HTERT RPE-1 (cell line): ENCODE measurements around the gene KLF1.
"Not testable (repeated sequence)": the region's sequence is repeated elsewhere in the genome, so short reads cannot be mapped to it uniquely, and the experiment has no call there.

Experiments used
- in situ Hi-C: fragments of 300-500 bp; cut with MboI; formaldehyde crosslinking; loops from 4 replicates; pipeline ENCODE4 v1.14.3; 2020; ENCODE audit warnings: low sequenced_read_pairs

KLF1 gene

DNA sequence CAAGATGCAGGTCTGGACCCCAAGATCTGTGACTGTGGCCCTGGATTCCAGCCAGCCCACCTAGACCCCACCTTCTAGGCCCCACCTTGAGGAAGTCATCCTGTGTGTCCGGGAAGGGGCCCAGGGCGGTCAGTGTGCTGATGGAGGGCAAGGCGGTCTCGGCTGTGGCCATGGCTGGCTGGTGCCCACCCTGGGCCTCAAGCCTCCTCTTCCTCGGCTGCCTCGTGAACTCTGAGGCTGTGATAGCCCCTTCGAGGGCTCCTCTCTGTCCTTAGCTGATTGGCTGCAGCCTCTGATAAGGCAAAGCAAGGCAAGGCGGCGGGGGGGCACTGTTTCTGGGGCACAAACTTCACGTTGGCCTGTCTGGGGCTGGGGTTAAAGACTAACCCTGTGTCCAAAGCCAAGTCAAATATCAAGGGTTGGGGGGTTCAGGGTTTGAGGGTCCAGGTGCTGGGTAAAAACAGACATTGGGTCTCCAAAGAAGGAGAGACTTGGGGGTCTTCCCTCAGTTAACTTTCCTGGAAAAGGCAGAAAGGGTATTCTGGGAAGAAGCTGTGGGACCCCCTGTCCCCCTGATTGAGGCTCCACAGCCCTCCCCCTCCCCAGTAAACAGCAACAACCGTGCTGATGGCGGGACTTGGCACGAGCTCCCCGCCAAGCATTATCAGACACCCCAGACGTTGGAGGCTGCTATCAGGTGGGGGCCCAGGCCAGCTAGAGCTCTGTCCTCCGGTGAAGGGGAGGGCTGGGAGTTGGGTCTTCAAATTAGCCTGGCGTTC is at the start of gene KLF1:
TSS of gene KLF1 (minus strand) at position 233 of the 779 bp plus-strand sequence. CDS start at position 172, 61 bp downstream.
- in situ Hi-C loops, result no loop called here

DNA sequence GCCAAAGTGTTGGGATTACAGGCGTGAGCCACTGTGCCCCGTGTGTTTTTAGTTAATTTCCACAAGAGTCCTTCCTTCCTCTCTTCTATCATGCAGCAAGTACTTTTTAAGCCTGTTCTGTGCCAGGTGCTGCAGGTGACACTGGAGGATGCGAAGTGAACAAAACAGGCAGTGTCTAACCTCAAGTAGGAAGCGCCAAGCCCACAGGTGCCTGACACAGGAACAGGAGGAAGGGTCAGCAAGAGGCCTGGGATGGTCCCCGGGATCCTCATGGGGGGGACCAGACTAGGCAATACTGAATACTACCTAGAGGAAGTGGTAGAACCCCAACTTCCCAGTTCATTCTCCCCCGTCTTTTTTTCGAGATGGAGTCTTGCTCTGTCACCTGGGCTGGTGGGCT is 49.6 kb upstream of the KLF1 start:
- in situ Hi-C loops, result no loop called here

DNA sequence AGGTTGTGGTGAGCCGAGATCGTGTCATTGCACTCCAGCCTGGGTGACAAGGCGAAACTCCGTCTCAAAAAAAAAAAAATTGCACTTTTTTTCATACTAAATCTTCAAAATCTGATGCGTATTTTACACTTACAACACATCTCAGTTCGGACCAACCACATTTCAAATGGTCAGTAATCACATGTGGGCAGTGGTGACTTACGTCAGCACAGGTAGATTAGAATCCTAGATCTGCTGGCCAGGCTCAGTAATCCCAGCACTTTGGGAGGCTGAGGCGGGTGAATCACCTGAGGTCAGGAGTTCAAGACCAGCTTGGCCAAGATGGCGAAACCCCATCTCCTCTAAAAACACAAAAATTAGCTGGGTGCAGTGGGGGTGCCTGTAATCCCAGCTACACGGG is 48.1 kb upstream of the KLF1 start:
- in situ Hi-C loops, result no loop called here

DNA sequence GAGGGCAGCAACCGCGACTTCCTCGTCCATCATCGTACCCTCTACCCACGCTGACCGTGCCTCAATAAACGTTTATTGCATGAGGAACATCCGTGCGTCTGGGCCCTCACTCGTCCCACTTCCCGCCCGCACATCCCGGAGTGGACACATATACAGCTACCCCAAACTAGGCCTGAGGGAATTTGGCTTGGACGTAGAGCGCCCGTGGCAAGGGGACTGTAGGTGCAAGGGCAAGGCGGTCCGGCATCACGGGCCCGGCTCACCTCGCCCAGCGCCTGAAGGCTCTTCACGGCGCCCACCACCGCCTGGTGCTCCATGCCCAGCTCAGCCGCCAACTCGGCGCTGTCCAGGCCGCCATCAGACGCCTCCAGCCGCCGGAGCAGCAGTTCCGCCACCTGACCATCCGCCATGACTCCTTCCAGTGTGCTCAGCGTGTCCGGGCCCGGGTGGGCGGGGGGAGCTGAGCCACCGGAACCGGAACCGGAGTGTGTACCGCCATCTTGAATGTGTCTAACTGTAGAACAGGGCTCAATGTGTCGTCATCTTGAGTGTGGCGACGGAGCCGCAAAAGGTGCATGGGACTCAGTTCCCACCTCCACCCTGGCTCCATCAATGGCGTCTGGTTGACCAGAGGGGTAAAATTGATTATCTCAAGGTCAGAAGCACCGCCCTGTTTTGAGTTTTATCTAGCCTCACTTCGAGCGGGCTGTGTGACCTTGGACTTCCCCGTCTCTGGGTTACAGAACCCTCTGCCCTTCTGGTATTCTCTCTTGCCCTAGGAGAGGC is 46.5 kb upstream of the KLF1 start, which contains the start of gene FARSA:
TSS of gene FARSA (minus strand) at position 425 of the 786 bp plus-strand sequence. CDS start at position 410, 15 bp downstream.
- in situ Hi-C loops, result no loop called here

DNA sequence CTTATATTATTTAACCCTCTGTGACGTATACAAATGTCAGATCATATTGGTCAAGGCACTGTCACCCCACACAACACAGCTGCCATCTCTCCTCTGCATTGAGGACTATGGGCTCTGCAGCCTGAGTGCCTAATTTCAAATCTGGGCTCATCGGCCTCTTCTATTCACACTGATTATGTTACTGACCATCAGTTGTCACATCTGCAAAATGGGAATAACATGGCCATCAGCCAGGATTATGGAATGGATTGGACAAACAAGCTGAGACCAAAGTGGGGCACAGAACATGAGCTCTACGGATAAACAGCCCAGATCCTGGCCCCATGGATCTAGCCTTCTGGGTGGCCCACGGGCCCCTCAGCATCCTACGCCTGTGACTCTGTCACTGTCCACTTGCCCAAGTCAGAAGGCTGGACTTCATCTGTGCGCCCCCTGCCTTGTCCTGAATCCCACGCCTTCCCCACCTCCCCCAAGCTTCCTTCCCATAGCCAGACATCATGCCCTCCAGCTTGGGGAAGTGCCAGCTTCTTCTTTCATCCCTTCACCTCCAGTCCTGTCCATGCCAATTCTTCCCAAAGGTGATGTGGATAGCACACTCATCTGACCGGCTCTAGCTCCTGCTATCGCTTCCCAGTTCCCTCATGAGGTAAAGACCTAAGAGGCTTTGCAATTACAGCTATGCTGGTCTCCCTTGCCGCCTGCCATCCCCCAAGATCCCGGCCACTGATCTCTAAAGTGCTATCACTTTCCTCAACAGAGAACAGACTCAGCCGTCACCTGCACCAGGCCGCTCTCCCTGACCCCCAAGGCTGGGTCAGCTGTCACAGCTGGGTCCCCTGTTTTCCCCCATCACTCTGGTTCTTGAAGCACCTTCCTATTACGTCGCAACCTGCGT is 45.6 kb upstream of the KLF1 start:
- in situ Hi-C loops, result no loop called here

DNA sequence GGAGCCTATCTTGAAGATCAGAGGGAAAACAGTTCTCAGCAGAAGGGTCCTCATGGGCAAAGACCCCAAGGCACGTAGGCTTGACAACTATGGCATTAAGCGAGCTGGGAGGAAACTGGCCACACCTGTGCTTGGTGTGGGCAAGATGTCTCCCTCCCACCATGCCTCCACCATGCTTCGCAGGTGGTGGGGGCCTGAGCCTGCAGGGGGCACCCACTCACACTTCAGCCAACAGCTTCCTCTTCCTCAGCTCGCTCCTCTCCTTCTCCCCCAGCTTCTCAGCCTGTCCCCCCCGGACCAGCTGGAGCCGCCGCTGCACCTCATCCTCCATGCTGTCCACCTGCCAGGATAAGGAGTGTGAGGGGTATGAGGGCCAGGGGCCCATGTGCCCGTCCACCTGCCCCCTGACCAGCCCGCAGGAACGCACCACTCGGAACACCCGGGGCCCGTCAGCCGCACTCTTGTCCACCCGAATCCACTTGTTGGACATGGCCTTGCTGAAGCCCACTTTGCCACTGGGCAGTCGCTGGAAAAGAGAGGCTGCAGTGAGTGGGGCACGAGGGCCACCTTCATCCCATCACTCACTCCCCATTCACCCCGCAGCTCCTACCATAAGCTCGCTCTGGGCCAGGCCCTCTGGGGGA is 43.1 kb upstream of the KLF1 start:
- in situ Hi-C loops, result no loop called here

DNA sequence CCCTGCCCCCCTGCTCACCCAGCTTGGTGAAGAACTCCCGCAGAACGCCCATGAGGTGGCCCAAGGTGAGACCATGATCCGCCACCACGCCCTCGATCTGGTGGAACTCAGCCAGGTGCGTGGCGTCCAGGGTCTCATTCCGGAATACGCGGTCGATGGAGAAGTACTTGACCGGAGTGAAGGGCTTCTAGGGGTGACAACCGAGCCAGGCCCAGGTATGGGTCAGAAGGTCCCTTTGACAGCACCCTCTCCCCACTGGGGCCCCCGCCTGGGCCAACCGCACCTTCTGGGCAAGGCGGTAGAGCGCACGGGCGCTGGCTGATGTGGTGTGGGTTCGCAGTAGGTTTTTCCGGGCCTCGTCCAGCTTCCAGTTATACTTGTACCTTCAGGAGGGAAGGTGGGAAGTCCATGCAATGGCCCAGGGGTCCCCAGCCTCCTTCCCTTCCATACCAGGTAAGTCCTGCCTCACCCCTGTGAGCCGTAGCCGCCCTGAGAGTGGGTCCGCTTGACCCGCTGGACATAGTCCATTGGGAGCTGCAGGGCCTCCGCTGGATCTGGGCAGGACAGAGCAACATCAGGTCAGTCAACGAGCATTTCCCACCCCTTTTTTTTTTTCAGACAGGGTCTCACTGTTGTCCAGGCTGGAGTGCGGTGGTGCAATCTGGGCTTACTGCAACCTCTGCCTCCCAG is 37.8 kb upstream of the KLF1 start:
- in situ Hi-C loops, result no loop called here

DNA sequence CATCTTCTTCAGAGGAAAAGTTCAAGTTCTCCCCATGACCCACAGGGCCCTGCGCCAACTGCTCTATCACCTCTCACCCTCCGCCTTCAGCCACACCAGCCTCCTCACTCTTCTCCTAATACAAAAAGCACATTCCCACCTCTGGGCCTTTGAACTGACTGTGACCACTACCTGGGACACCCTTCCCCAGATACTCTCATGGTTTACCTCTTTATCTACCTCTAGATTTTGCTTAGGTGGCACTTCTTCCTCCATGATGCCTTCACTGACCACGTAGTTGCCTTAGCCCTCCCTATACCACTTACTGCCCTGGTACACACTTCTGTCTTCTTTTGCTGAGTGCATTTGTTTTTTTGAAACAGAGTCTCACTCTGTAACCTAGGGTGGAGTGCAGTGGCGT is 36.0 kb upstream of the KLF1 start:
- in situ Hi-C loops, result no loop called here

DNA sequence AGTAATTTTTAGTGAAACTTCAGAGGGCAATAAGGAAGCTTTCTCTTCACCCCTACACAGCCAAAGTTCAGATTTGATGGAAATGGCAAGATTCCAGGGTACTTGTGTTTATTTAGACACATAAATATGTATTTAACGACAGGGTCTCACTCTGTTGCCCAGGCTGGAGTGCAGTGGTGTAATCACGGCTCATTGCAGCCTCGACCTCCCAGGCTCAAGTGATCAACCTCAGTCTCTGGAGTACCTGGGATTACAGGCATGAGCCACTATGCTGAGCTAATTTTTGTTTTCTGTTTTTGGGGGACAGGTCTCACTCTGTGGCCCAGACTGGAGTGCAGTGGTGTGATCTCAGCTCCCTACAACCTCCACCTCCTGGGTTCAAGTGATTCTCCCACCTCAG is 34.0 kb upstream of the KLF1 start:
- in situ Hi-C loops, result no loop called here

DNA sequence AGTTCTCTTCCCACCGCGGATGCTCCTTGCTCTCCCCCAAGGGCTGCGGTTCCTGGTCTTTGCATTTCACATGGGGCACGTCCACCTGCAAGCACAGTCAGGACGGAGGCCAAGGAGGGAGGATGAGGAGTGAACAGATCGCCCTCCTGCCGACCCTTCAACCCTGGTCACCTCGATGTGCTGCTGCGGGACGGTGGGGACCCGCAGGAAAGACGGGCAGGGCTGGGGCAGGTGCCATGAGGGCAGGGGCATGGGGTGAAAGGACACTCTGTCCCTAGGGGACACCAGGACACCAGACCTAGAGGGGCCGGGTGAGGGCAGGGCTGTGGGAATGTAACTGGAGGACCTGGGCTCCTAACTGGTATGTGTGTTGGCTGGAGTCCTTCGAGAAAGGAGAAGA is 31.3 kb upstream of the KLF1 start:
- in situ Hi-C loops, result no loop called here

DNA sequence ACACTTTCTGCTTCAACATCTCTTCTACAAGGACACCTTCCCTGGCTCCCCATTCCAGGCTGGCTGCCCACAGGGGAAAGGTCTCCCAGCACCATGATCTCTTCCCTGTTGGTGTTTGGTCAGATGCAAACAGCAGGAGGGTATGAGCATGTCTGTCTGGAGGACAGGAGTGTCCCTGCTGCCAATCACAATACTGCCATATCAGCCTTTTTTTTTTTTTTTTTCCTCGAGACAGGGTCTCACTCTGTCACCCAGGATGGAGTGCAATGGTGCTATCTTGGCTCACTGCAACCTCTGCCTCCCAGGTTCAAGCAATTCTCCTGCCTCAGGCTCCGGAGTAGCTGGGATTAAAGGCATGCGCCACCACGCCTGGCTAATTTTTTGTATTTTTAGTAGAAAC is 28.9 kb upstream of the KLF1 start:
- in situ Hi-C loops, result not testable (repeated sequence)

DNA sequence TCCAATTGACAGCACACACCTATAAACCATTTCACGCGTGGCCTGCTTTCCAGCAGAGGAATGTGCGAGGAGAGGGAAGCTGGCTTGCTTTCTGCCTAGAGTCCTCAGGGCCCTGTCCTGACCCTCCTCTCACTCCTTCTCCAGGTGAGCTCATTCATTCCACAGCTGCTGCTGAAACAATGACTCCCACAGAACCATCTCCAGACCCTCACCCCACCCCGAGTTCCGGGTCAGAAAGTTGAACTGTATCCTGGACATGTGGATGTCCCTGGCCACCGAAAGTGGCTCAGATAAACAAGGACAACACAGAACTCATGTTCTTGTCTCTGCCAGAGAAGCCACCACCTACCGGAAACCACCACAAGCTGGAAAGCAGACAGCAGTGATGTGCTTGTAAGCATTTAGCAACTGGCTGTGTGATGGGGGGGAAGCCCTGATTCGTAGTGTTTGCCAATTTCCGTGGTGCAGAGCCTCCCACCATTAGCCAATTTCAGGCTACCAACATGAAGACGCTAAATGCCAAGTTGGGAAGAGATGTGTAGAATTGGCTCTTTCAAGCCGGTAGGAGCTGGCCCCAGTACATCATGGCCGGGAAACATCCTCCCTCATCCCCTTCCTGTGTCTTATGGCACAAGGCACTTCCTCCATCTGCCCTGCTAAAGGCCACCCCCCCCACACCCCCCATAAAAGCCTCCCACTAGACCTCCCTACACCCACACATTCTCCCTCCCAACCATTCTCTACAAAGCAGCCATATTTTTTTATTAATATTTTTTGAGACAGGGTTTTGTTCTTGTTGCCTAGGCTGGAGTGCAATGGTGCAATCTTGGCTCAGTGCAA is 27.1 kb upstream of the KLF1 start:
- in situ Hi-C loops, result no loop called here

DNA sequence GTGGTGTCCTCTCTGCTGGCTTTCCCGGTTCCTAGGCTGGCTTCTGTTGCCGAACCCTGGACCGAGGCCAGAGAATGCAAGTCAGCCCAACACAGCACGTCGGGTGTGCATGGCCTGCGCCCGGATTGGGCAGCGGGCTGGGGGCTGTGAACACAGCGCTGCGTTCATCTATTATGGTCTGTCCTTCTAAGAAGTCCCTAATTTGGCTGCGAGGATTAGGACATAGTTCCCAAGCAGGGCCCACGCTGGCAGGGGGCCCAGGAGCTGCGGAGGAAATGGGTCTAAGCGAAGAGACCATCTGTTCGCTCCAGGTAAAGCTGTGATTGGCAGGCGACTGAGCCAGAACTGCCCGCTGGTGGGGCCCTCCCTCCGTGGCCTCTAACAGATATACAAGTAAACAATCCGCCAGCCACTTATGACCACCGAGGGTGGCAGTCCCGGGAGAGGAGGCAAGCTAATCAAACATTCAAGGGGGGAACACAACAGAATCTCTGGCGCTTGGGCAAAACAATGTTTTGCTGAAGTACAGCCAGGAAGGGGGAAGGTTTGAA is 26.1 kb upstream of the KLF1 start:
- in situ Hi-C loops, result no loop called here

DNA sequence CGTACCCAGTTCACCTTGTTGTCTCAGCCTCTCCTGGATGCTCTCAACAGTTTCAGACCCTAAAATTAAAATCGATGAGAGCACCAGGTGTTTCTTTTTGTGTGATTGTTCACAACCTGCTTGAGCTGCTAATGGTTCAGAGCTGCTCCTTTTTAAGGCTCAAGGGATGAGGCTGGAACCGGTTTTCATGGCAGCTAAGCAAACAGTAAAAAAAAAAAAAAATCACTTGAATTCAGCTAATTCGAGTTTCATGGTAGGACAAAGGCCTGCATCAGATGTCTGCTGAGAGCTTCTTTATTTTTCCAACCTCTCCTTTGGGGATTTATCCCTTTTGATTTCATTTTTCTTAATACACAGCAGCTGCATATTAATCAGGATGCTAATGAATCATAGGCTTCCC is 25.6 kb upstream of the KLF1 start:
- in situ Hi-C loops, result no loop called here

DNA sequence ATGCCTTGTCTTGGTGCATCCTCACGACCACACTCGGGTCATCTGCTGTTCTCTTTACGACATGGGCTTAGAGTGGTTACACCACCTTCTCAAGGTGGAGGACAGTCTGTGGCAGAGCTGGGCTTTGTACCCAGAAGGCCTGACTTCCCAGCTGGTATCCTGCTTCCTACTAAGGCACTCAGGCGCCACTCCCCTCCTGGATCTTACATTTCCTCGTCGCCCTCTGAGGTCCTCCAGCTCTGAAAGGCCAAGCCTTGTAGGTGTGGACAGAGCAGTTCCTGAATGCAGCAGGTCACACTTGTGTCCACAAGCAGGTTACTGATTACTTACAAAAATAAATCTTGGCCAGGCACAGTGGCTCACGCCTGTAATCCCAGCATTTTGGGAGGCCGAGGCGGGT is 20.2 kb upstream of the KLF1 start:
- in situ Hi-C loops, result no loop called here

DNA sequence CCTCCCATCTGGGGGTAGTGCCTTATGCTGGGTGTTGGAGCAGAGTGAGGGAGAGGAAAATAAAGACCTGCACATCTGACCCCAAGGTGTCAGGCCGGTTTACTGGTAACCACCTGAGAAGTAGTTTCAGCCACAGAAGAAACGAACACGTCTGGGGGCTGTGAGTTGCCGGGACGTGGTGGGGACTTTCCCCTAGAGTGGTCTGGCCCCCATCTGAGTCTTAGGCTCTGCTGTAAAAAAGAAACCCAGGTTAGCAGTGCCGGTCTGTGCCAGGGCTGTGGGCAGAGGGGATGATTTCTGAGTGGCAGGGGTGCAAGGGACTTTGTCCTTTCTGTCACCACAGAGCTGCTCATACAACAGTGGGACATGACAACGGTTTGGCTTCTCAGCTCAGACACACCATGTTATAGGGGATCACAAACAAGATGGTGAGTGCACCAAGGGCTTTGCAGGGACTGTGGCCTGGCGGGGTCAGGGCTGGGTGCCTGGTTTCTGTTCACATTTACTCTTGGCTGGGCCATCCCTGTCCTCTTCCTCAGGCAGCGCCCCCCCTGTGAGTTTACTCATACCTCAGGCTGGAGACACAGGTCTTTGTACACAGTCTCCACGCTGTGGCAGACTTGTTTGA is 13.0 kb upstream of the KLF1 start:
- in situ Hi-C loops, result no loop called here

DNA sequence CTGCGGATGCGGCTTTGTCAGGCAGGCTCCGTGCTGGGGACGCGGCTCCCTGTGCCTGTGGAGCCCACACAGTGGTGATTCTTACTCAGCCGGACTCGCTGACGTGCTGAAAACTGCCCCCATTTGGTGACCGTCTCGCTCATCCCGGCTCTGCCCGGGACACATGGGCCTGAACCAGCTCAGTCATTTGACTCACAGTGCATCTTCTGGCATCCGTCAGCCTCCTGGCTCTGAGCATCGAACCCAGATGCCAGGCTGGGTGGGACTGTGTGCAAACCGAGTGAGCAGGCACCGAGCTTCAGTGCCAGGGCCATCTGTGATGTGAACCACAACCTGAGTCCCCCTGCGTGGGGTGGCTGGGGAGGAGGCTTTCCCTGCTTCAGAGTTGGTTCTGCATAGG is 9.5 kb upstream of the KLF1 start:
- in situ Hi-C loops, result no loop called here

DNA sequence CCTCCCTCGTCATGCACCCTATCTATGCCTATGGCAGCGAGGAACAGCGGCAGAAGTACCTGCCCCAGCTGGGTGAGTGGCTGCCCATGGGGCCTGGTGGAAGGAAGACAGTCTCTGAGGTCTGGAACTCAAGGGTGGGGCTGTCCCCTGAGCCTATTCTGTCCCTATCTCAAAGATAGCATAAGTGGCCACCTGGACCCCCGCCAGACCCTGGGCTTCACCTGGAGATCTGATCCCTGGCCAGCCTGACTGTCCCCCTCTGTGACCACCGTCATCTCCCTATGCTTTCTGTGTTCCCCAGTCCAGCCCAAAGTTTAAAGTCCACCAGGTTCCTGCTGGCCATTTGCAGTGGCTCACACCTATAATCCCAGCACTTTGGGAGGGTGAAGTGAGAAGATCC is 6.6 kb upstream of the KLF1 start:
- in situ Hi-C loops, result no loop called here
